ENCODE results near the gene PLCB1.

GRCh38 chr20:8143474-8143873 is 11.4 kb downstream of the PLCB1 start:
- no peak for TF ChIP-seq CTCF (optimal IDR thresholded peaks at IDR 0.05 in 1 of 3, IDR thresholded peaks at IDR 0.05 in 1 of 3, conservative IDR thresholded peaks at IDR 0.05 in 1 of 3; ENCODE audit: extremely low read depth in 1 of 3, insufficient read depth in 2 of 3, low read length in 3 of 3)
- TF ChIP-seq EZH2 (IDR thresholded peaks at IDR 0.05; ENCODE audit: low read length), result no peak

All from keratinocyte (primary cell).